Uterus (tissue), 4 donors: ENCODE measurements around the gene PRELID3B. TPM values are rescaled to one million over a fixed set of nuclear protein-coding genes. Genes with fewer than 3 reads are reported as not detected.

Source experiments
- DNase-seq, 2 donors: peaks; one replicate each; pipeline ENCODE4 v3.0.0-alpha.2; 2019 to 2020
- H3K27ac ChIP-seq, 2 donors: fragments of 200-600 bp; sonication (generic); 1 replicate in 1 of 2; 2 replicates in 1 of 2; pipeline ENCODE4 v1.5.1; 2016 to 2018
- H3K27me3 ChIP-seq, 2 donors: fragments of 200-600 bp; sonication (generic); one replicate each; pipeline ENCODE4 v1.5.1; 2018 to 2019; ENCODE audit warnings: control low read depth in 1 of 2
- H3K36me3 ChIP-seq, 2 donors: fragments of 200-600 bp; sonication (generic); one replicate each; pipeline ENCODE4 v1.5.1; 2019; ENCODE audit warnings: control low read depth in 1 of 2
- H3K4me1 ChIP-seq, 2 donors: fragments of 200-600 bp; sonication (generic); one replicate each; pipeline ENCODE4 v1.5.1; 2018 to 2019; ENCODE audit warnings: control low read depth in 1 of 2
- H3K4me3 ChIP-seq, 2 donors: fragments of 200-600 bp; sonication (generic); 1 replicate in 1 of 2; 2 replicates in 1 of 2; pipeline ENCODE4 v1.5.1; 2018 to 2019; ENCODE audit warnings: mild to moderate bottlenecking in 1 of 2
- H3K9me3 ChIP-seq, 2 donors: fragments of 200-600 bp; sonication (generic); one replicate each; pipeline ENCODE4 v1.5.1; 2019; ENCODE audit warnings: control low read depth in 1 of 2
- POLR2A ChIP-seq, 2 donors: fragments of 450-650 bp; IDR thresholded peaks; one replicate each; pipeline ENCODE4 v1.6.1; 2016; ENCODE audit warnings: antibody characterized with exemption in 2 of 2, mild to moderate bottlenecking in 1 of 2, moderate library complexity in 1 of 2
- intact Hi-C: fragments of 100-400 bp; cut with DNase I; formaldehyde crosslinking; loops from one replicate; pipeline ENCODE4 v1.15.1; 2023; ENCODE audit warnings: low total_unique reads
- total RNA-seq, 4 donors: library from RNA; depleted of rRNA in 3 of 4; stranded (reverse); fragments of >200 nt in 3 of 4; gene quantifications; one replicate each; pipeline versions ENCODE4 v1.1.0 to v1.2.4, GENCODE V29; 2014 to 2023
- TF ChIP-seq, protein P1 (sequence below), 4 experiments: fragments of 200-600 bp in 2 of 4; fragments of 450-650 bp in 2 of 4; sonication (generic) in 2 of 4; IDR thresholded peaks; one replicate each; pipeline ENCODE4 v1.5.1; 2016 to 2019; ENCODE audit warnings: antibody characterized with exemption in 4 of 4, mild to moderate bottlenecking in 2 of 4, moderate library complexity in 1 of 4
- donor health status: DM: yes; HTN: yes; CAD: no.

Gene PRELID3B
- total RNA-seq, 4 donors from 2014 or later = 13.3 to 44.3 (median 31.9) TPM

DNA sequence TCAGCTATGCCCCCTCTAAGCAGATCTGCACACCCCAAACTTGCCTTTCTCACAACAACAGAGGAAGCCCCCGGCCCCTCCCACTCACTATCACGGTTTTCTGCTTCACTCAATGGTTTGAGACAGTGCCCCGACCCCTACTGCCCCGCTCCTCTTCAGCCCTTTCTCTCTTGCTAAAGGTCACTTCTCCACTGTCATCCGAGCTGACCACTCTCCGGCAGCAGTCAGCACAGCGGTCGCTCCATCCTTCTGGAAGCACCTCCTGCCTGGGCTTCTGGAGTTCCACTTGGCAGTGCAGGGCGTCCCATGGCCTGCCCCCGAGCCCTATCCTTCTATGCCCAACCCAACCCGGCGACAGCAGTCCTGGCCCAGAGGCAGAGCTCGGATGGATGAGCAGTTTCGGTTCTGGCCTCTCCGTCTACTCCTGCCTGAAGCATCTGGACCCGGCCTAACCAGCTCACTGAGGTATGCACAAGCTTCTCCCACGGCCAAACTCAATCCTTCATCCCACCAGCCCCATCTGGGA, 39.6 kb downstream of the PRELID3B start:
- no peak overlapping the region for H3K27ac ChIP-seq
- H3K27me3 ChIP-seq = no peaks in the 10 kb centered on the region
- TF ChIP-seq, protein P1, sequence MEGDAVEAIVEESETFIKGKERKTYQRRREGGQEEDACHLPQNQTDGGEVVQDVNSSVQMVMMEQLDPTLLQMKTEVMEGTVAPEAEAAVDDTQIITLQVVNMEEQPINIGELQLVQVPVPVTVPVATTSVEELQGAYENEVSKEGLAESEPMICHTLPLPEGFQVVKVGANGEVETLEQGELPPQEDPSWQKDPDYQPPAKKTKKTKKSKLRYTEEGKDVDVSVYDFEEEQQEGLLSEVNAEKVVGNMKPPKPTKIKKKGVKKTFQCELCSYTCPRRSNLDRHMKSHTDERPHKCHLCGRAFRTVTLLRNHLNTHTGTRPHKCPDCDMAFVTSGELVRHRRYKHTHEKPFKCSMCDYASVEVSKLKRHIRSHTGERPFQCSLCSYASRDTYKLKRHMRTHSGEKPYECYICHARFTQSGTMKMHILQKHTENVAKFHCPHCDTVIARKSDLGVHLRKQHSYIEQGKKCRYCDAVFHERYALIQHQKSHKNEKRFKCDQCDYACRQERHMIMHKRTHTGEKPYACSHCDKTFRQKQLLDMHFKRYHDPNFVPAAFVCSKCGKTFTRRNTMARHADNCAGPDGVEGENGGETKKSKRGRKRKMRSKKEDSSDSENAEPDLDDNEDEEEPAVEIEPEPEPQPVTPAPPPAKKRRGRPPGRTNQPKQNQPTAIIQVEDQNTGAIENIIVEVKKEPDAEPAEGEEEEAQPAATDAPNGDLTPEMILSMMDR (IDR thresholded peaks at IDR 0.05) = no peak
- TF ChIP-seq POLR2A (IDR thresholded peaks at IDR 0.05) = no peak
- no peaks in the 10 kb centered on the region for H3K36me3 ChIP-seq
- H3K9me3 ChIP-seq = no peaks in the 10 kb centered on the region
- intact Hi-C loops = no loop called here
- H3K4me3 ChIP-seq = no peak overlapping the region
- DNase-seq = no peak
- peaks cover 0 to 4% of the 10 kb centered on the region in 2 donors for H3K4me1 ChIP-seq

- H3K27ac ChIP-seq = no peak overlapping the region
- no peak for DNase-seq
- no peaks in the 10 kb centered on the region for H3K9me3 ChIP-seq
- no peak overlapping the region for H3K4me3 ChIP-seq
- TF ChIP-seq, protein P1 (IDR thresholded peaks at IDR 0.05) = no peak
- TF ChIP-seq POLR2A (IDR thresholded peaks at IDR 0.05) = no peak
- H3K27me3 ChIP-seq = no peaks in the 10 kb centered on the region
- H3K4me1 ChIP-seq = peaks cover 0 to 4% of the 10 kb centered on the region in 2 donors
- H3K36me3 ChIP-seq = no peaks in the 10 kb centered on the region
- intact Hi-C loops = no loop called here
Measured at GRCh38 chr20:59002388-59002787, 40.2 kb downstream of the PRELID3B start.

- no peak overlapping the region for H3K27ac ChIP-seq
- H3K4me1 ChIP-seq = peaks cover 0 to 4% of the 10 kb centered on the region in 2 donors
- no peaks in the 10 kb centered on the region for H3K9me3 ChIP-seq
- no peaks in the 10 kb centered on the region for H3K36me3 ChIP-seq
- no peaks in the 10 kb centered on the region for H3K27me3 ChIP-seq
- no peak for DNase-seq
- no peak overlapping the region for H3K4me3 ChIP-seq
- intact Hi-C loops = no loop called here
- no peak for TF ChIP-seq POLR2A (IDR thresholded peaks at IDR 0.05)
- TF ChIP-seq, protein P1 (IDR thresholded peaks at IDR 0.05) = no peak
Measured at GRCh38 chr20:59001449-59002171, 41.0 kb downstream of the PRELID3B start.

DNA sequence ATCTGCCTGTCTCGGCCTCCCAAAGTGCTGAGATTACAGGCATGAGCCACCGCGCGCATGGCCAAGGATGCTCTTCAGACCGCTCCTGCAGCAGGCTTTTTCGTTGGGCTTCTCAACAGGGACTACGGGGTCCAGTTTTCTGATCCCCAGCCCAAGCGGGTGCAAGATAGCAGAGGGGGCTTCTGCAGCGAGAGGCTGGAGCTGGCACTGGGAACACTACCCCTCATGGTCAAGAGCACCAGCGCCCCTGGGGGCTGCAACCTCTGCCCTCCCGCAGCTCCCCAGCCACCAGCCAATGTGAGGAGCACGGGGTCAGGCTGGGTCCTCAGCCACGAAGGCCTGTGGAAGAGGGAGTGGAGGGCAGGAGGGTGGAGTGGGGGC, 41.5 kb downstream of the PRELID3B start:
- no peaks in the 10 kb centered on the region for H3K27me3 ChIP-seq
- DNase-seq = no peak
- no peaks in the 10 kb centered on the region for H3K9me3 ChIP-seq
- no peak overlapping the region for H3K27ac ChIP-seq
- no peaks in the 10 kb centered on the region for H3K36me3 ChIP-seq
- peaks cover 0 to 4% of the 10 kb centered on the region in 2 donors for H3K4me1 ChIP-seq
- intact Hi-C loops = no loop called here
- no peak for TF ChIP-seq POLR2A (IDR thresholded peaks at IDR 0.05)
- TF ChIP-seq, protein P1 (IDR thresholded peaks at IDR 0.05) = no peak
- no peak overlapping the region for H3K4me3 ChIP-seq

- no peak overlapping the region for H3K4me3 ChIP-seq
- no peak overlapping the region for H3K27ac ChIP-seq
- no peaks in the 10 kb centered on the region for H3K36me3 ChIP-seq
- no peaks in the 10 kb centered on the region for H3K9me3 ChIP-seq
- no peaks in the 10 kb centered on the region for H3K27me3 ChIP-seq
- no peaks in the 10 kb centered on the region for H3K4me1 ChIP-seq
- TF ChIP-seq, protein P1 (IDR thresholded peaks at IDR 0.05) = no peak
- no peak for TF ChIP-seq POLR2A (IDR thresholded peaks at IDR 0.05)
- intact Hi-C loops = no loop called here
- no peak for DNase-seq
Measured at GRCh38 chr20:59000326-59000725, 42.3 kb downstream of the PRELID3B start.
